22Rv1 (cell line): ENCODE results near the gene NUBP1.

Experiments
- H3K27ac ChIP-seq: fragments of 450-650 bp; 2 replicates; pipeline ENCODE4 v1.5.1; 2017
- CTCF ChIP-seq: fragments of 450-650 bp; IDR thresholded peaks from 2 replicates; pipeline ENCODE4 v1.5.1; 2017; ENCODE audit warnings: mild to moderate bottlenecking
- ZFX ChIP-seq: fragments of 450-650 bp; IDR thresholded peaks from 2 replicates; pipeline ENCODE4 v1.6.1; 2017; ENCODE audit warnings: antibody characterized with exemption, borderline replicate concordance

The NUBP1 gene

GRCh38 chr16:10741844-10742243 lies 1.8 kb upstream of the NUBP1 start:
- H3K27ac ChIP-seq: no peak overlapping the region
- TF ChIP-seq CTCF: no peak
- no peak for TF ChIP-seq ZFX

GRCh38 chr16:10743227-10743609 lies 424 bp upstream of the NUBP1 start:
- peak overlapping the region; percentile 83 for H3K27ac ChIP-seq
- no peak for TF ChIP-seq ZFX
- no peak for TF ChIP-seq CTCF

DNA sequence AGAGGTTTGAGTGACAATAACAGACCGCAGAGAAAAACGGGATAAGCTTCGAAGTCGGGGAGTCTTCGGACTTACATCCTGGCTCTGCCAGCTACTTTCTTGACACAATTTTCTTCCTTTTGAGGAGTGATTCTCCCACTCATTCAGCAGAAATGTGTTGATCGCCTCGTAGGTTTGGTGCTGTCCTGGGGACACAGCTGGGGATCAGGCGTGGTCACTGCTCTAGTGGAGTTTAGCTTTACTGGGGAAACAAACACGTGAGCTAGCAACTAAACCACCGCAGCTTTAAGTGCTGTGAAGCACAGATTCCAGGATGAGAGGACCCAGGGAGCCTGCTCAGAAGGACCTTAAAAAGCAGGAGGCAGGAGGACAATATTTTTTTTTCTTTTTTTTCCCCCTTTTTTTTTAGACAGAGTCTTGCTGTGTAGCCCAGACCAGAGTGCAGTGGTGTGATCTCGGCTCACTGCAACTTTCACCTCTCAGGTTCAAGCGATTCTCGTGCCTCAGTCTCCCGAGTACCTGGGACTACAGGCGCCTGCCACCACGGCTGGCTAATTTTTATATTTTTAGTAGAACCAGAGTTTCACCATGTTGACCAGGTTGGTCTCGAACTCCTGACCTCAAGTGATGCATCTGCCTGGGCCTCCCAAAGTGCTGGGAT lies 858 bp downstream of the NUBP1 start:
- TF ChIP-seq CTCF: no peak
- TF ChIP-seq ZFX: no peak
- H3K27ac ChIP-seq: peak overlapping the region; percentile 83

- no peak for TF ChIP-seq CTCF
- TF ChIP-seq ZFX: no peak
- H3K27ac ChIP-seq: no peak overlapping the region
Measured at GRCh38 chr16:10745841-10746240, 2.2 kb downstream of the NUBP1 start.

DNA sequence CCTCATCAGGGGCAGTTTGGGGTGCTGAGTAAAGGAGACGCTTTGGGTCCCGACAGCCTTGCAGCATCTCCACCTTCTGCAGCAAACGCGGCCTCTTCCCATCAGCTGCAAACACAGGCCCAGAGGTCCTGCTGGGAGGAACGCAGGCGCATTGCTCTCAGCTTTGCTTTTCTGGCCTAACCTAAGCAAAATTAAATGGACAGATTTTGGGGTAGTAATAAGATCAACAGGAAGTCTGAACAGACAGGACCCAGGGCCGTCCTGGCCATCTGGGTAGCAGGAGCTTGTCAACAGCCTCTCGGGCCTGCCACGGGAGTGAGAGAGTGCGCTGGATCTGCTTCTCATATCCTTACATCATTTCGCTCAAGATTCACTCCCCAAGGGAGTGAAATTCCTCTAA lies 7.2 kb downstream of the NUBP1 start:
- TF ChIP-seq ZFX (no peak), CTCF (no peak)
- no peak overlapping the region for H3K27ac ChIP-seq

- H3K27ac ChIP-seq: no peak overlapping the region
- TF ChIP-seq ZFX: no peak
- no peak for TF ChIP-seq CTCF
Measured at GRCh38 chr16:10751291-10751697, 7.7 kb downstream of the NUBP1 start.

DNA sequence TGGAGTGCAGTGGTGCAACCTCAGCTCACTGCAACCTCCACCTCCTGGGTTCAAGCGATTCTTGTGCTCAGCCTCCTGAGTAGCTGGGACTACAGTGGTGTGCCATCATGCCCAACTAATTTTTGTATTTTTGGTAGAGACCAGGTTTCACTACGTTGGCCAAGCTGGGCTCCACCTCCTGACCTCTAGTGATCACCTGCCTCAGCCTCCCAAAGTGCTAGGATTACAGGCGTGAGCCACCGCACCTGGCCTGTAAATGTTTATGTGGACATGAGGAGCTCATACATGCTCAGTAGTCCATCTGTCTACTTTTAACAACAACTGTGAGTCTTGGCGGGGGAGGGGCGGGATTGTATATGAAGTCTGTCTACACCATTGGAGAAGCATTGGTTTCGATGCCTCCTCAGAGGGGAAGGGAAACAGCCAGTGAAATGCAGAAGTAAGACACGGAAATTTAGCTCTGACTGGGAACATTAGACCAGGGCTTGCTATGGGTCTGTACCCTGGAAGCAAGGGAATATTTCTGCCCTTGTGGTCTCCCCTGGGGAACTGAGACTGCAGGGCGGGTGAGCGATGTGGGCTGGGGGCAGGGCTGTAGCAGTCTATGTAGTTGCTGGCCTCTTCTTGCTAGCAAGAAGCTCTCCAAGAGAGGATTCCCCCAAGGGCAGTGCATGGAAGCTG lies 9.3 kb downstream of the NUBP1 start:
- no peak for TF ChIP-seq CTCF
- TF ChIP-seq ZFX: no peak
- H3K27ac ChIP-seq: no peak overlapping the region
